IMR-90 (cell line): Measurements from ENCODE around the gene KATNAL2. TPM values are rescaled to one million over a fixed set of nuclear protein-coding genes. Genes with fewer than 3 reads are reported as not detected.

Experiments used
- ATAC-seq: fragments of 200-7000 bp; cut with Tn5 transposase; 2 replicates; pipeline ENCODE4 v1.9.1; 2020; ENCODE audit warnings: low read depth, mild to moderate bottlenecking, moderate library complexity
- BruUV-seq: library from RNA; stranded (reverse); fragments of 400-500 nt; replicated peaks from 2 replicates; lab custom pipeline; 2021; lab: Mats Ljungman, UMichigan
- CTCF ChIA-PET: fragments of 300-600 bp; formaldehyde crosslinking; extraction: SDS; loops from one replicate; lab custom pipeline; 2021; ENCODE audit warnings: antibody characterized with exemption; lab: Yijun Ruan, JAX
- POLR2A ChIA-PET: fragments of 300-600 bp; sonication (Branson Sonifier 250); formaldehyde crosslinking; loops from one replicate; lab custom pipeline; 2022; ENCODE audit warnings: antibody characterized with exemption; ENCODE audit not compliant: unreplicated experiment; lab: Charles Lee
- DNase-seq: peaks from one replicate; pipeline ENCODE4 v3.0.0; 2013
- H2AFZ ChIP-seq: replicated peaks from 2 replicates; pipeline ENCODE3; 2013; ENCODE audit warnings: low read length, mild to moderate bottlenecking; ENCODE audit not compliant: poor library complexity
- H2AK5ac ChIP-seq: 2 replicates; pipeline ENCODE4 v1.6.1; 2013; ENCODE audit warnings: low read depth, low read length, inconsistent platforms
- H2AK9ac ChIP-seq: replicated peaks from 2 replicates; pipeline ENCODE3; 2013; ENCODE audit warnings: mild to moderate bottlenecking, low read depth, low read length, moderate library complexity; ENCODE audit not compliant: poor library complexity
- H2BK120ac ChIP-seq: 2 replicates; pipeline ENCODE4 v1.6.1; 2013; ENCODE audit warnings: low read depth, low read length, inconsistent platforms
- H2BK15ac ChIP-seq: 3 replicates; pipeline ENCODE4 v1.6.1; 2013; ENCODE audit warnings: low read depth, low read length, inconsistent platforms
- H2BK20ac ChIP-seq: 2 replicates; pipeline ENCODE4 v1.6.1; 2013; ENCODE audit warnings: low read depth, mild to moderate bottlenecking, inconsistent platforms, low read length, moderate library complexity
- H2BK5ac ChIP-seq: 2 replicates; pipeline ENCODE4 v1.6.1; 2013; ENCODE audit warnings: mild to moderate bottlenecking, low read depth, low read length, inconsistent platforms; ENCODE audit not compliant: poor library complexity, severe bottlenecking
- H3K14ac ChIP-seq: replicated peaks from 2 replicates; pipeline ENCODE4 v1.6.1; 2013; ENCODE audit warnings: low read depth, low read length, inconsistent platforms
- H3K18ac ChIP-seq: 2 replicates; pipeline ENCODE4 v1.6.1; 2013; ENCODE audit warnings: low read depth, low read length, control low read depth
- H3K23ac ChIP-seq: 2 replicates; pipeline ENCODE4 v1.6.1; 2013; ENCODE audit warnings: low read depth, low read length, inconsistent platforms
- H3K27ac ChIP-seq: 2 replicates; pipeline ENCODE4 v1.5.1; 2013; ENCODE audit warnings: mild to moderate bottlenecking, control low read depth, low read length; ENCODE audit not compliant: insufficient read depth
- H3K27me3 ChIP-seq: 2 replicates; pipeline ENCODE4 v1.6.1; 2013; ENCODE audit warnings: low read length; ENCODE audit not compliant: control insufficient read depth, insufficient read depth
- H3K36me3 ChIP-seq: 2 replicates; pipeline ENCODE4 v1.6.1; 2013; ENCODE audit warnings: low read length, mixed read lengths; ENCODE audit not compliant: control insufficient read depth, insufficient read depth
- H3K4ac ChIP-seq: 2 replicates; pipeline ENCODE4 v1.6.1; 2013; ENCODE audit warnings: low read depth, low read length, inconsistent platforms
- H3K4me1 ChIP-seq: 2 replicates; pipeline ENCODE4 v1.6.1; 2013; ENCODE audit warnings: low read length, mixed read lengths; ENCODE audit not compliant: control insufficient read depth, insufficient read depth
- H3K4me2 ChIP-seq: 2 replicates; pipeline ENCODE4 v1.6.1; 2013; ENCODE audit warnings: low read depth, mild to moderate bottlenecking, control low read depth, low read length, moderate library complexity
- H3K4me3 ChIP-seq: 2 replicates; pipeline ENCODE4 v1.5.1; 2013; ENCODE audit warnings: low read depth, mild to moderate bottlenecking, control low read depth, low read length, moderate library complexity; ENCODE audit not compliant: insufficient read depth
- H3K56ac ChIP-seq: 2 replicates; pipeline ENCODE4 v1.6.1; 2013; ENCODE audit warnings: low read length, inconsistent platforms; ENCODE audit not compliant: insufficient read depth; ENCODE audit errors: extremely low read depth
- H3K79me1 ChIP-seq, 2 experiments: 2 replicates each; pipeline ENCODE4 v1.6.1; 2013; ENCODE audit warnings: low read length in 2 of 2, inconsistent platforms in 1 of 2, low read depth in 1 of 2
- H3K9ac ChIP-seq: 2 replicates; pipeline ENCODE4 v1.6.1; 2013; ENCODE audit warnings: low read depth, low read length, control low read depth
- H3K9me1 ChIP-seq: 2 replicates; pipeline ENCODE4 v1.6.1; 2013; ENCODE audit warnings: low read length, inconsistent platforms; ENCODE audit not compliant: insufficient read depth
- H3K9me3 ChIP-seq: 2 replicates; pipeline ENCODE4 v1.6.1; 2013; ENCODE audit warnings: low read length; ENCODE audit not compliant: control insufficient read depth, insufficient read depth
- H4K20me1 ChIP-seq: 2 replicates; pipeline ENCODE4 v1.6.1; 2013; ENCODE audit warnings: low read length, inconsistent platforms; ENCODE audit not compliant: insufficient read depth
- H4K5ac ChIP-seq: 2 replicates; pipeline ENCODE4 v1.6.1; 2013; ENCODE audit warnings: mild to moderate bottlenecking, low read depth, low read length, control low read depth
- H4K8ac ChIP-seq, 2 experiments: 2 replicates each; pipeline ENCODE4 v1.6.1; 2013; ENCODE audit warnings: low read depth in 2 of 2, low read length in 2 of 2, control low read depth in 1 of 2, inconsistent platforms in 1 of 2
- H4K91ac ChIP-seq: 2 replicates; pipeline ENCODE4 v1.6.1; 2013; ENCODE audit warnings: low read depth, low read length, inconsistent platforms; ENCODE audit not compliant: insufficient read depth
- BHLHE40 ChIP-seq: fragments of 150-350 bp; IDR thresholded peaks from 2 replicates; pipeline ENCODE4 v1.6.1; 2016; ENCODE audit warnings: mild to moderate bottlenecking, low read depth, low read length
- CEBPB ChIP-seq: IDR thresholded peaks from 2 replicates; pipeline ENCODE4 v1.6.1; 2012; ENCODE audit warnings: low read depth, low read length, improper control_type of control experiment
- CHD1 ChIP-seq: IDR thresholded peaks from 2 replicates; pipeline ENCODE4 v1.6.1; 2012; ENCODE audit warnings: low read depth, low read length, improper control_type of control experiment
- FOS ChIP-seq: fragments of 150-350 bp; IDR thresholded peaks from 2 replicates; pipeline ENCODE4 v1.6.1; 2016; ENCODE audit warnings: low read depth, low read length
- MAFK ChIP-seq: IDR thresholded peaks from 2 replicates; pipeline ENCODE4 v1.6.1; 2012; ENCODE audit warnings: low read depth, low read length, improper control_type of control experiment
- MAZ ChIP-seq: IDR thresholded peaks from 2 replicates; pipeline ENCODE4 v1.6.1; 2012; ENCODE audit warnings: low read depth, mild to moderate bottlenecking, low read length, improper control_type of control experiment, moderate library complexity, borderline replicate concordance
- MXI1 ChIP-seq: IDR thresholded peaks from 2 replicates; pipeline ENCODE4 v1.6.1; 2012; ENCODE audit warnings: low read depth, mild to moderate bottlenecking, low read length, moderate library complexity, borderline replicate concordance
- NFE2L2 ChIP-seq: fragments of 150-350 bp; IDR thresholded peaks from 2 replicates; pipeline ENCODE4 v1.6.1; 2016; ENCODE audit warnings: low read depth, mild to moderate bottlenecking, low read length
- POLR2A ChIP-seq: IDR thresholded peaks from 2 replicates; pipeline ENCODE4 v1.6.1; 2012; ENCODE audit warnings: mild to moderate bottlenecking, low read depth, low read length
- RAD21 ChIP-seq: IDR thresholded peaks from 2 replicates; pipeline ENCODE4 v1.6.1; 2012; ENCODE audit warnings: low read length, improper control_type of control experiment
- RCOR1 ChIP-seq: IDR thresholded peaks from 2 replicates; pipeline ENCODE4 v1.6.1; 2012; ENCODE audit warnings: mild to moderate bottlenecking, low read length, improper control_type of control experiment; ENCODE audit not compliant: insufficient replicate concordance
- RFX5 ChIP-seq: IDR thresholded peaks from 2 replicates; pipeline ENCODE4 v1.8.0; 2012; ENCODE audit warnings: low read depth, mild to moderate bottlenecking, low read length, moderate library complexity
- SMC3 ChIP-seq: fragments of 150-350 bp; IDR thresholded peaks from 2 replicates; pipeline ENCODE4 v1.6.1; 2016; ENCODE audit warnings: low read depth, mild to moderate bottlenecking, antibody characterized with exemption, low read length, moderate library complexity
- USF2 ChIP-seq: fragments of 150-350 bp; IDR thresholded peaks from 2 replicates; pipeline ENCODE4 v1.6.1; 2017; ENCODE audit warnings: mild to moderate bottlenecking, antibody characterized with exemption, low read length, low read depth
- WGBS, 2 experiments: methylation state at CpG; one replicate each; pipeline versions ENCODE4 v1.1.5 to v1.1.7; 2013; ENCODE audit warnings: missing lambda C conversion rate in 2 of 2; ENCODE audit not compliant: insufficient read length in 1 of 2; ENCODE audit errors: extremely low coverage in 2 of 2; 5-methylcytosine and 5-hydroxymethylcytosine counted together
- dilution Hi-C: fragments of 300-500 bp; cut with HindIII; formaldehyde crosslinking; loops from one replicate; pipeline ENCODE4 v1.14.3; 2018; ENCODE audit warnings: low sequenced_read_pairs; ENCODE audit not compliant: unreplicated experiment
- in situ Hi-C: fragments of 300-500 bp; cut with MboI; formaldehyde crosslinking; loops from 3 replicates; pipeline ENCODE4 v1.14.3; 2019; ENCODE audit warnings: low sequenced_read_pairs, inconsistent platforms, mixed read lengths
- intact Hi-C: fragments of 100-400 bp; cut with micrococcal nuclease; formaldehyde crosslinking; loops from 2 replicates; pipeline ENCODE4 v1.10.0; 2022
- polyA plus RNA-seq, 3 experiments: library from polyadenylated mRNA; depleted of rRNA; stranded (reverse); fragments of >200 nt; gene quantifications; 2 replicates each; pipeline ENCODE4 v1.2.3, GENCODE V29; 2012; ENCODE audit warnings: low replicate concordance in 1 of 3
- total RNA-seq: library from RNA; depleted of rRNA; stranded (reverse); fragments of >200 nt; gene quantifications from 2 replicates; pipeline ENCODE4 v1.2.3, GENCODE V29; 2012
- TF ChIP-seq, protein P1 (sequence below): fragments of 150-350 bp; IDR thresholded peaks from 2 replicates; pipeline ENCODE4 v1.6.1; 2016; ENCODE audit warnings: low read depth, mild to moderate bottlenecking, low read length, moderate library complexity, borderline replicate concordance
- TF ChIP-seq, protein P2 (sequence below): conservative IDR thresholded peaks from 2 replicates; pipeline ENCODE4 v1.5.1; 2012; ENCODE audit warnings: mild to moderate bottlenecking, low read depth, low read length, improper control_type of control experiment

KATNAL2 gene
- total and polyA plus RNA-seq, 2 of the 4 experiments (the other 2 are of a cell fraction), result 0.90 to 2.3 TPM

DNA sequence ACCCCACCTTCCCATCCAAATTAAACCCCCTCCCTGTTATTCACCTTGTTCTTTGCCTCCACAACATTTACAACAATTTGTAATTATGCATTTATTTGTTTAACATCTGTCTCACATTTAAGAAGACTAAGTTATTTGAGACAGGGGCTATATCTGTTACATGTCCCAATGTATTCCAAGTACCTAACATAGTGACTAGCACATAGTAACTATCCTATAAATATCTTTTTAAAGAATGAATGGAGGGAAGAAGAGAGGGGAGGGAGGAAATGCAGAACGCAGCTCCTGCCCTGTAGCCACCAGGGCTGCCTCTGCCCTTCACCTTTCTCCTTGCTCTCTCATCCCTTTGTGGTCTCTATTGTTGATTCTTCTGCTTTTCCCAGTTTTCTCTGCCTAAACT is 192.3 kb downstream of the KATNAL2 start:
- Histone ChIP-seq H4K8ac (no peak overlapping the region), H3K9me1 (no peaks in the 10 kb centered on the region), H2BK120ac (no peak overlapping the region), H4K5ac (no peak overlapping the region), H3K4me3 (no peak overlapping the region), H2AK5ac (no peak overlapping the region), H3K27me3 (no peaks in the 10 kb centered on the region), H4K91ac (no peak overlapping the region), H2AK9ac (no peak overlapping the region), H2BK15ac (no peak overlapping the region), H2BK5ac (no peak overlapping the region), H3K56ac (no peak overlapping the region), H3K23ac (no peak overlapping the region), H2AFZ (no peak overlapping the region), H3K18ac (no peak overlapping the region), H3K4me2 (no peak overlapping the region), H3K14ac (no peak overlapping the region), H3K4ac (no peak overlapping the region), H4K20me1 (no peaks in the 10 kb centered on the region), H2BK20ac (no peak overlapping the region), H3K9me3 (no peaks in the 10 kb centered on the region), H3K27ac (no peak overlapping the region), H3K4me1 (no peaks in the 10 kb centered on the region), H3K79me1 (no peaks in the 10 kb centered on the region), H3K9ac (no peak overlapping the region), H3K36me3 (peaks cover 26% of the 10 kb centered on the region)
- no TSS peak for BruUV-seq
- intact Hi-C loops, result no loop called here
- DNase-seq (no peak), ATAC-seq (no peak)
- ChIA-PET CTCF (no interaction called here), POLR2A (no interaction called here)
- dilution Hi-C loops, result no loop called here
- WGBS, 2 experiments, result no CpG with 5 or more reads among the region's 1 CpG
- in situ Hi-C loops, result no loop called here
- TF ChIP-seq FOS, result no peak
- no peak for TF ChIP-seq MAZ
- TF ChIP-seq, protein P1, sequence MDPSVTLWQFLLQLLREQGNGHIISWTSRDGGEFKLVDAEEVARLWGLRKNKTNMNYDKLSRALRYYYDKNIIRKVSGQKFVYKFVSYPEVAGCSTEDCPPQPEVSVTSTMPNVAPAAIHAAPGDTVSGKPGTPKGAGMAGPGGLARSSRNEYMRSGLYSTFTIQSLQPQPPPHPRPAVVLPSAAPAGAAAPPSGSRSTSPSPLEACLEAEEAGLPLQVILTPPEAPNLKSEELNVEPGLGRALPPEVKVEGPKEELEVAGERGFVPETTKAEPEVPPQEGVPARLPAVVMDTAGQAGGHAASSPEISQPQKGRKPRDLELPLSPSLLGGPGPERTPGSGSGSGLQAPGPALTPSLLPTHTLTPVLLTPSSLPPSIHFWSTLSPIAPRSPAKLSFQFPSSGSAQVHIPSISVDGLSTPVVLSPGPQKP, result no peak
- no peak for TF ChIP-seq RAD21
- TF ChIP-seq RFX5, result no peak
- TF ChIP-seq, protein P2, sequence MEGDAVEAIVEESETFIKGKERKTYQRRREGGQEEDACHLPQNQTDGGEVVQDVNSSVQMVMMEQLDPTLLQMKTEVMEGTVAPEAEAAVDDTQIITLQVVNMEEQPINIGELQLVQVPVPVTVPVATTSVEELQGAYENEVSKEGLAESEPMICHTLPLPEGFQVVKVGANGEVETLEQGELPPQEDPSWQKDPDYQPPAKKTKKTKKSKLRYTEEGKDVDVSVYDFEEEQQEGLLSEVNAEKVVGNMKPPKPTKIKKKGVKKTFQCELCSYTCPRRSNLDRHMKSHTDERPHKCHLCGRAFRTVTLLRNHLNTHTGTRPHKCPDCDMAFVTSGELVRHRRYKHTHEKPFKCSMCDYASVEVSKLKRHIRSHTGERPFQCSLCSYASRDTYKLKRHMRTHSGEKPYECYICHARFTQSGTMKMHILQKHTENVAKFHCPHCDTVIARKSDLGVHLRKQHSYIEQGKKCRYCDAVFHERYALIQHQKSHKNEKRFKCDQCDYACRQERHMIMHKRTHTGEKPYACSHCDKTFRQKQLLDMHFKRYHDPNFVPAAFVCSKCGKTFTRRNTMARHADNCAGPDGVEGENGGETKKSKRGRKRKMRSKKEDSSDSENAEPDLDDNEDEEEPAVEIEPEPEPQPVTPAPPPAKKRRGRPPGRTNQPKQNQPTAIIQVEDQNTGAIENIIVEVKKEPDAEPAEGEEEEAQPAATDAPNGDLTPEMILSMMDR, result no peak
- TF ChIP-seq MXI1, result no peak
- no peak for TF ChIP-seq BHLHE40
- TF ChIP-seq RCOR1, result no peak
- TF ChIP-seq MAFK, result no peak
- TF ChIP-seq CHD1, result no peak
- no peak for TF ChIP-seq SMC3
- TF ChIP-seq POLR2A, result no peak
- TF ChIP-seq CEBPB, result no peak
- TF ChIP-seq NFE2L2, result no peak
- no peak for TF ChIP-seq USF2
